GM12878 (cell line): ENCODE results near the gene IRF7. TPM values are rescaled to one million over a fixed set of nuclear protein-coding genes. Genes with fewer than 3 reads are reported as not detected.

Experiments used
- ATAC-seq: fragments of 200-7000 bp; cut with Tn5 transposase; 3 replicates; pipeline ENCODE4 v1.9.1; 2020; ENCODE audit warnings: mild to moderate bottlenecking, moderate library complexity
- BruUV-seq: library from RNA; stranded (reverse); fragments of 400-500 nt; replicated peaks from 2 replicates; lab custom pipeline; 2021; lab: Mats Ljungman, UMichigan
- CTCF ChIA-PET: fragments of 300-600 bp; sonication (Branson Sonifier 250); formaldehyde crosslinking; extraction: SDS; loops from one replicate; lab custom pipeline; 2021; ENCODE audit warnings: inconsistent platforms; lab: Yijun Ruan, JAX
- POLR2A ChIA-PET: fragments of 350-600 bp; formaldehyde crosslinking; extraction: SDS; loops from one replicate; lab custom pipeline; 2021; ENCODE audit warnings: inconsistent platforms; lab: Charles Lee
- RAD21 ChIA-PET: fragments of 300-600 bp; sonication (Branson Sonifier 250); formaldehyde crosslinking; loops from one replicate; lab custom pipeline; 2023; ENCODE audit warnings: antibody characterized with exemption; ENCODE audit not compliant: unreplicated experiment; lab: Charles Lee
- SMC1A ChIA-PET: fragments of 300-600 bp; sonication (Branson Sonifier 250); formaldehyde crosslinking; loops from one replicate; lab custom pipeline; 2023; ENCODE audit not compliant: unreplicated experiment, uncharacterized antibody; lab: Charles Lee
- DNase-seq: peaks from one replicate; pipeline ENCODE4 v3.0.0-alpha.2; 2011; ENCODE audit warnings: low read depth, low spot score
- FAIRE-seq: peaks from 3 replicates; lab custom pipeline; 2011; peaks lifted over from hg19 to GRCh38; lab: Jason Lieb, UNC
- H2AFZ ChIP-seq: 2 replicates; pipeline ENCODE4 v1.6.0; 2011; ENCODE audit warnings: low read depth, low read length, control low read depth; ENCODE audit not compliant: control insufficient read depth
- H3K27ac ChIP-seq: 2 replicates; pipeline ENCODE4 v1.5.1; 2011; ENCODE audit warnings: control low read depth; ENCODE audit not compliant: control insufficient read depth, insufficient read depth
- H3K27me3 ChIP-seq, 2 experiments: replicated peaks in 1 of 2; 2 replicates each; pipeline versions ENCODE4 v1.6.0 to v1.6.1; 2011; ENCODE audit warnings: low read length in 1 of 2; ENCODE audit not compliant: control insufficient read depth in 2 of 2, insufficient read depth in 2 of 2
- H3K36me3 ChIP-seq, 2 experiments: 2 replicates each; pipeline ENCODE4 v1.5.1; 2011; ENCODE audit warnings: low read length in 1 of 2; ENCODE audit not compliant: control insufficient read depth in 2 of 2, insufficient read depth in 2 of 2
- H3K4me1 ChIP-seq: 2 replicates; pipeline ENCODE4 v1.6.1; 2011; ENCODE audit warnings: mild to moderate bottlenecking, low read length, moderate library complexity, mixed read lengths; ENCODE audit not compliant: control insufficient read depth, insufficient read depth
- H3K4me2 ChIP-seq: 2 replicates; pipeline ENCODE4 v1.6.0; 2011; ENCODE audit warnings: control low read depth; ENCODE audit not compliant: control insufficient read depth, insufficient read depth
- H3K4me3 ChIP-seq: fragments of 200-600 bp; sonication (generic); 2 replicates; pipeline ENCODE4 v1.5.1; 2016
- H3K79me2 ChIP-seq: 2 replicates; pipeline ENCODE4 v1.6.0; 2011; ENCODE audit warnings: low read length; ENCODE audit not compliant: control insufficient read depth, insufficient read depth
- H3K9ac ChIP-seq: 2 replicates; pipeline ENCODE4 v1.8.0; 2011; ENCODE audit warnings: low read length, control low read depth, mixed read lengths; ENCODE audit not compliant: control insufficient read depth, insufficient read depth
- H3K9me3 ChIP-seq: replicated peaks from 3 replicates; pipeline ENCODE4 v1.5.1; 2011; ENCODE audit warnings: mild to moderate bottlenecking, low read length; ENCODE audit not compliant: control insufficient read depth, insufficient read depth
- H4K20me1 ChIP-seq: 2 replicates; pipeline ENCODE4 v1.6.0; 2011; ENCODE audit not compliant: control insufficient read depth, insufficient read depth
- BACH1 ChIP-seq: fragments of 450-650 bp; IDR thresholded peaks from 2 replicates; pipeline ENCODE4 v1.6.1; 2017; ENCODE audit warnings: mild to moderate bottlenecking, borderline replicate concordance
- CBFB ChIP-seq: IDR thresholded peaks from 2 replicates; pipeline ENCODE4 v1.6.1; 2016; ENCODE audit warnings: antibody characterized with exemption, low read depth
- CHD4 ChIP-seq: fragments of 200-600 bp; sonication (generic); IDR thresholded peaks from 2 replicates; pipeline ENCODE4 v1.6.1; 2016; ENCODE audit warnings: mild to moderate bottlenecking
- MYC ChIP-seq: IDR thresholded peaks from 2 replicates; pipeline ENCODE4 v1.6.1; 2011; ENCODE audit warnings: mild to moderate bottlenecking, low read length, moderate library complexity, inconsistent platforms; ENCODE audit not compliant: insufficient read depth, insufficient replicate concordance, insufficient read length, severe bottlenecking
- WRNIP1 ChIP-seq: IDR thresholded peaks from 2 replicates; pipeline ENCODE4 v1.6.1; 2011; ENCODE audit warnings: low read depth, low read length, improper control_type of control experiment, borderline replicate concordance
- WGBS: methylation state at CpG from one replicate; pipeline ENCODE4 v1.1.6; 2016; ENCODE audit warnings: low lambda C conversion rate; ENCODE audit not compliant: insufficient replicate concordance, insufficient coverage; ENCODE audit errors: missing lambda C conversion rate; 5-methylcytosine and 5-hydroxymethylcytosine counted together
- in situ Hi-C: fragments of 300-500 bp; cut with MboI; formaldehyde crosslinking; loops from 9 replicates; pipeline ENCODE4 v1.14.3; 2018; ENCODE audit warnings: mixed read lengths
- intact Hi-C: fragments of 100-400 bp; cut with micrococcal nuclease; formaldehyde crosslinking; loops from one replicate; pipeline ENCODE4 v1.14.2; 2022; ENCODE audit not compliant: unreplicated experiment
- polyA plus RNA-seq, 11 experiments: library from polyadenylated mRNA; depleted of rRNA in 4 of 11; unstranded in 6 of 11; stranded (reverse) in 5 of 11; fragments of >200 nt; fragmentation: Nextera tagmentation in 4 of 11; fragmentation: Illumina TruSeq in 1 of 11; extraction: Ambion mirVana in 4 of 11; extraction: Trizol in 1 of 11; gene quantifications; 1 replicate in 1 of 11; 2 replicates in 10 of 11; pipeline versions ENCODE4 v1.2.1 to v1.2.3, GENCODE V29; 2011 to 2016; ENCODE audit warnings: inconsistent platforms in 2 of 11, missing spikeins in 2 of 11, low read depth in 1 of 11
- total RNA-seq, 4 experiments: library from RNA; depleted of rRNA in 3 of 4; stranded (reverse); fragments of >200 nt in 3 of 4; fragmentation: Illumina TruSeq in 1 of 4; extraction: Trizol in 1 of 4; gene quantifications; 2 replicates each; pipeline versions ENCODE4 v1.2.1 to v1.2.3, GENCODE V29; 2013 to 2021
- TF ChIP-seq, protein P1 (sequence below), 3 experiments: IDR thresholded peaks in 2 of 3; conservative IDR thresholded peaks in 1 of 3; 2 replicates each; pipeline ENCODE4 v1.5.1; 2011; ENCODE audit warnings: low read depth in 3 of 3, low read length in 3 of 3, mild to moderate bottlenecking in 3 of 3, control low read depth in 2 of 3, moderate library complexity in 2 of 3, inconsistent platforms in 1 of 3, mixed read lengths in 1 of 3; ENCODE audit not compliant: control insufficient read depth in 2 of 3, insufficient read depth in 1 of 3; ENCODE audit errors: extremely low read depth in 1 of 3
- TF ChIP-seq, protein P2 (sequence below): fragments of 450-650 bp; IDR thresholded peaks from 2 replicates; pipeline ENCODE4 v1.6.1; 2017; ENCODE audit warnings: antibody characterized with exemption, mild to moderate bottlenecking, moderate library complexity

Gene IRF7
- total and polyA plus RNA-seq, 10 of the 15 experiments (the other 5 are each of a cell fraction or from before 2014, with no cell fraction given), result 4.4 to 141 (median 67.6) TPM

DNA sequence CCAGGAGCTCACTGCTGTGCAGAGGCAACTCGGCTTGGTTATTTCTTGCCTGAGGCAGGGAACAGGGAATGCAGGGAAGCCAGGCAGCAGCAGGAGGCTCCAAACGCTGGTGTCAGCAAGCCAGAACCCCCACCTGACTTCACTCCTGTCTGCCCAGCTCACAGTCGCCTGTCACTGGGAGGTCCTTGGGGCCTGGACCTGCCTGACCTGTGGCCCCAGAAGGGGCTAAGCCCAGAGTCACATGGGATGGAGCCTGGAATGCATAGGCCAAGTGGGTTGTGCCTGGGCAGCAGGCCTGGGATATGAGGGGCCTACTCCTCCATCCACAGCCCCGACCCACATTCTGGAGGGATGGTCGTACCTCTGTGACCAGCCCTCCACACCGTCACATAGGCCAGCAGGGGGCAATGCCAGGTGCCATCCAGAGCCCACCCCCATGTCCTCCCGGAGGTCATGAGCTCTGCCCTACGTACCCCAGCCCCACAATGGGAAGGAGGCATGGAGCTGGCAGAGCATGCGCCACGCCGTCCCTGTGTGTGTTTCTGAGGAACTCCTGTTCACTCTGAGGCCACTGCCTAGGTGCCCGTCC lies 49.7 kb downstream of the IRF7 start:
- ATAC-seq (no peak), FAIRE-seq (no peak), DNase-seq (no peak)
- RAD21 ChIA-PET, result interaction anchor here (1.1 kb wide), 1 partner anchor 157 kb away, joined by 3 read pairs; no protein-coding TSS in a partner anchor
- H3K27me3 ChIP-seq, result no peaks in the 10 kb centered on the region
- in situ Hi-C loops, result no loop called here
- no peak overlapping the region for H3K27ac ChIP-seq
- H3K4me1 ChIP-seq, result peaks cover 13% of the 10 kb centered on the region
- H3K36me3 ChIP-seq, result peaks cover 0 to 4% of the 10 kb centered on the region in 2 experiments; a peak in 1 of 4 replicates
- intact Hi-C loops, result no loop called here
- no peaks in the 10 kb centered on the region for H4K20me1 ChIP-seq
- H3K4me2 ChIP-seq, result peak overlapping the region; percentile 86; the same call in 1 of the 2 replicates
- H3K9ac ChIP-seq, result no peak overlapping the region
- TF ChIP-seq WRNIP1 (no peak), CHD4 (no peak), CBFB (no peak), BACH1 (0 out of 2 replicates have a peak, but pooled peaks have one; percentile 11), MYC (no peak)
- TF ChIP-seq, protein P1, sequence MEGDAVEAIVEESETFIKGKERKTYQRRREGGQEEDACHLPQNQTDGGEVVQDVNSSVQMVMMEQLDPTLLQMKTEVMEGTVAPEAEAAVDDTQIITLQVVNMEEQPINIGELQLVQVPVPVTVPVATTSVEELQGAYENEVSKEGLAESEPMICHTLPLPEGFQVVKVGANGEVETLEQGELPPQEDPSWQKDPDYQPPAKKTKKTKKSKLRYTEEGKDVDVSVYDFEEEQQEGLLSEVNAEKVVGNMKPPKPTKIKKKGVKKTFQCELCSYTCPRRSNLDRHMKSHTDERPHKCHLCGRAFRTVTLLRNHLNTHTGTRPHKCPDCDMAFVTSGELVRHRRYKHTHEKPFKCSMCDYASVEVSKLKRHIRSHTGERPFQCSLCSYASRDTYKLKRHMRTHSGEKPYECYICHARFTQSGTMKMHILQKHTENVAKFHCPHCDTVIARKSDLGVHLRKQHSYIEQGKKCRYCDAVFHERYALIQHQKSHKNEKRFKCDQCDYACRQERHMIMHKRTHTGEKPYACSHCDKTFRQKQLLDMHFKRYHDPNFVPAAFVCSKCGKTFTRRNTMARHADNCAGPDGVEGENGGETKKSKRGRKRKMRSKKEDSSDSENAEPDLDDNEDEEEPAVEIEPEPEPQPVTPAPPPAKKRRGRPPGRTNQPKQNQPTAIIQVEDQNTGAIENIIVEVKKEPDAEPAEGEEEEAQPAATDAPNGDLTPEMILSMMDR (IDR thresholded peaks at IDR 0.05 in 2 of 3, conservative IDR thresholded peaks at IDR 0.05 in 1 of 3; ENCODE audit: control insufficient read depth in 2 of 3, extremely low read depth in 1 of 3, insufficient read depth in 1 of 3, low read depth in 3 of 3, low read length in 3 of 3), result peak in 1 of 3 experiments; percentile 5; a peak in 2 of 6 replicates
- TF ChIP-seq, protein P2, sequence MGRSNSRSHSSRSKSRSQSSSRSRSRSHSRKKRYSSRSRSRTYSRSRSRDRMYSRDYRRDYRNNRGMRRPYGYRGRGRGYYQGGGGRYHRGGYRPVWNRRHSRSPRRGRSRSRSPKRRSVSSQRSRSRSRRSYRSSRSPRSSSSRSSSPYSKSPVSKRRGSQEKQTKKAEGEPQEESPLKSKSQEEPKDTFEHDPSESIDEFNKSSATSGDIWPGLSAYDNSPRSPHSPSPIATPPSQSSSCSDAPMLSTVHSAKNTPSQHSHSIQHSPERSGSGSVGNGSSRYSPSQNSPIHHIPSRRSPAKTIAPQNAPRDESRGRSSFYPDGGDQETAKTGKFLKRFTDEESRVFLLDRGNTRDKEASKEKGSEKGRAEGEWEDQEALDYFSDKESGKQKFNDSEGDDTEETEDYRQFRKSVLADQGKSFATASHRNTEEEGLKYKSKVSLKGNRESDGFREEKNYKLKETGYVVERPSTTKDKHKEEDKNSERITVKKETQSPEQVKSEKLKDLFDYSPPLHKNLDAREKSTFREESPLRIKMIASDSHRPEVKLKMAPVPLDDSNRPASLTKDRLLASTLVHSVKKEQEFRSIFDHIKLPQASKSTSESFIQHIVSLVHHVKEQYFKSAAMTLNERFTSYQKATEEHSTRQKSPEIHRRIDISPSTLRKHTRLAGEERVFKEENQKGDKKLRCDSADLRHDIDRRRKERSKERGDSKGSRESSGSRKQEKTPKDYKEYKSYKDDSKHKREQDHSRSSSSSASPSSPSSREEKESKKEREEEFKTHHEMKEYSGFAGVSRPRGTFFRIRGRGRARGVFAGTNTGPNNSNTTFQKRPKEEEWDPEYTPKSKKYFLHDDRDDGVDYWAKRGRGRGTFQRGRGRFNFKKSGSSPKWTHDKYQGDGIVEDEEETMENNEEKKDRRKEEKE, result no peak
- SMC1A ChIA-PET, result no interaction called here
- no peak overlapping the region for H2AFZ ChIP-seq
- no peaks in the 10 kb centered on the region for H3K9me3 ChIP-seq
- CTCF ChIA-PET, result interaction anchor here (1.1 to 2.3 kb wide), 2 partner anchors 9 to 157 kb away, joined by 3 to 8 read pairs; no protein-coding TSS in a partner anchor
- peaks cover 32% of the 10 kb centered on the region for H3K79me2 ChIP-seq
- BruUV-seq, result no TSS peak
- 0 out of 2 replicates have a peak overlapping the region, but pooled peaks have one; percentile 97 for H3K4me3 ChIP-seq
- POLR2A ChIA-PET, result interaction anchor here (0.6 to 1.5 kb wide), 3 partner anchors 10 to 100 kb away, joined by 3 to 13 read pairs (median 5); partner anchors contain the start of gene PHRF1
- 76% methylated on average over 12 of the region's 12 CpGs for WGBS
